ENCODE measurements around the gene RXYLT1. TPM values are rescaled to one million over a fixed set of nuclear protein-coding genes. Genes with fewer than 3 reads are reported as not detected.

RXYLT1 gene
- total RNA-seq, 1 donor, result 20.7 TPM

DNA sequence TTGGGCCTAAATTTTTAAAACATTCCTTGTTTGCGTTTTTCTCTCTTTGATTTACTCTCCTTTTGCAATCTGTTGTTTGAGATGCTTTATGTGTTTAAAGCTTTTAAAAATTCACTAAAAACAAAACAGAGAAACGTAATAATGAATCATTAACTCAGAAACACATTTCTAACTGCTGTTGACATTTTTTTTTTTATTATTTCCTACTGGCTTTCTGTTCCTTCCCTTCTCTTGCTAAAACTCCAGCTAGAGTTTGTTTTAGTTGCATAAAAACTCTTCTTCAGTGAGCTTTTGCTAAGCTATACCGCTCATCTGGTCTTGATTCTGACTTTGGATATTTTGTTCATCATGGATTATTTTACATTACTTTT is 35.8 kb downstream of the RXYLT1 start:
- peak; percentile 42 for DNase-seq (ENCODE audit: low read depth)
- H3K4me3 ChIP-seq (ENCODE audit: low read depth, low read length), result no peak overlapping the region
- TF ChIP-seq, protein P1, sequence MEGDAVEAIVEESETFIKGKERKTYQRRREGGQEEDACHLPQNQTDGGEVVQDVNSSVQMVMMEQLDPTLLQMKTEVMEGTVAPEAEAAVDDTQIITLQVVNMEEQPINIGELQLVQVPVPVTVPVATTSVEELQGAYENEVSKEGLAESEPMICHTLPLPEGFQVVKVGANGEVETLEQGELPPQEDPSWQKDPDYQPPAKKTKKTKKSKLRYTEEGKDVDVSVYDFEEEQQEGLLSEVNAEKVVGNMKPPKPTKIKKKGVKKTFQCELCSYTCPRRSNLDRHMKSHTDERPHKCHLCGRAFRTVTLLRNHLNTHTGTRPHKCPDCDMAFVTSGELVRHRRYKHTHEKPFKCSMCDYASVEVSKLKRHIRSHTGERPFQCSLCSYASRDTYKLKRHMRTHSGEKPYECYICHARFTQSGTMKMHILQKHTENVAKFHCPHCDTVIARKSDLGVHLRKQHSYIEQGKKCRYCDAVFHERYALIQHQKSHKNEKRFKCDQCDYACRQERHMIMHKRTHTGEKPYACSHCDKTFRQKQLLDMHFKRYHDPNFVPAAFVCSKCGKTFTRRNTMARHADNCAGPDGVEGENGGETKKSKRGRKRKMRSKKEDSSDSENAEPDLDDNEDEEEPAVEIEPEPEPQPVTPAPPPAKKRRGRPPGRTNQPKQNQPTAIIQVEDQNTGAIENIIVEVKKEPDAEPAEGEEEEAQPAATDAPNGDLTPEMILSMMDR (IDR thresholded peaks at IDR 0.05; ENCODE audit: insufficient read depth, low read depth, low read length), result no peak

DNA sequence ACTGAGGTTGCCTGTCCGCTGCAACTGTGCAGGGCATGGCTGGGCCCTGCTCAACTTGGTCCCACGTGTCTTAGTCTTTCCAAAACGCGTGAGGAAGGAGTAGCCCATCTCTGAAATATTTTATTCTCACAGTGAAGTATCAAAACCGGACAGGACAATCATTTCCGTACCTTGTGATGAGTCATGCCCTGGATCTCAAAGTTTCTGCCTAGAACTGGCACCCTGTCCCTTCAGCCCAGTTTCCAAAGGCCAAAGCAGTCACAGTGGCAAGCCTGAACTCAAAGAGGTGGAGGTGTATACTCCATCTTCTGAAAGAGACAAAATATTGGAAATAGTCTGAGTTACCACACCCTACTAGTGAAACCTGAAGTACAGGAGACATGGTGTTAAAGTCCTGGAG is 36.3 kb downstream of the RXYLT1 start:
- TF ChIP-seq, protein P1 (IDR thresholded peaks at IDR 0.05; ENCODE audit: insufficient read depth, low read depth, low read length), result no peak
- H3K4me3 ChIP-seq (ENCODE audit: low read depth, low read length), result no peak overlapping the region
- DNase-seq (ENCODE audit: low read depth), result no peak

DNA sequence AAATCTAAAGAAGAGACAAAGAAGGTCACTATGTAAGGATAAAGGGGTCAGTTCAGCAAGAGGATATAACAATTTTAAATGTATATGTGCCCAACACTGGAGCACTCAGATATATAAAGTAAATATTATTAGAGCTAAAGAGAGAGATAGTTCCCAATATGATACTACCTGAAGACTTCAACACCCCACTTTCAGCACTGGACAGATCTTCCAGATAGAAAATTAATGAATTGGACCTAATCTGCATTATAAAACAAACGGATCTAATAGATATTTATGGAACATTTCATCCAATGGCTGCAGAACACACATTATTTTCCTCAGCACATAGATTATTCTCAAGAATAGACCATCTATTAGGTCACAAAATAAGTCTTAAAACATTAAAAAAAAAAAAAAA is 40.7 kb downstream of the RXYLT1 start:
- DNase-seq (ENCODE audit: low read depth), result no peak
- TF ChIP-seq, protein P1 (IDR thresholded peaks at IDR 0.05; ENCODE audit: insufficient read depth, low read depth, low read length), result no peak
- H3K4me3 ChIP-seq (ENCODE audit: low read depth, low read length), result no peak overlapping the region

DNA sequence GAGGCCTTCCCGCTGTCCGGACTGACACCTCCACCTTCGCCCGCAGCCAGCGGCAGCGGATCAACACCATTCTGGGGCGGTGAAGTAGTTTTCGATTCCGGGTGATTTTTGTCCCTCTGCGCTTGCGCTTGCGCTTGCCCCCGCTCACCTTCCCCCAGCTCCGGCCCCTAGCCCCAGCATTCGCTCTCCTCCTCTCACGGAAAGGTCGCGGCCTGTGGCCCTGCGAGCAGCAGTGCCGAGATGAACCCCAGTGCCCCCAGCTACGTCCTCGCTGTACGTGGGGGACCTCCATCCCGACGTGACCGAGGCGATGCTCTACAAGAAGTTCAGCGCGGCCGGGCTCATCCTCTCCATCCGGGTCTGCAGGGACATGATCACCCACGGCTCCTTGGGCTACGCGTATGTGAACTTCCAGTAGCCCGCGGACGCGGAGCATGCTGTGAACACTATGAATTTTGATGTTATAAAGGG is 42.1 kb downstream of the RXYLT1 start:
- H3K4me3 ChIP-seq (ENCODE audit: low read depth, low read length), result peak overlapping the region; percentile 45
- TF ChIP-seq, protein P1 (IDR thresholded peaks at IDR 0.05; ENCODE audit: insufficient read depth, low read depth, low read length), result no peak
- no peak for DNase-seq (ENCODE audit: low read depth)

DNA sequence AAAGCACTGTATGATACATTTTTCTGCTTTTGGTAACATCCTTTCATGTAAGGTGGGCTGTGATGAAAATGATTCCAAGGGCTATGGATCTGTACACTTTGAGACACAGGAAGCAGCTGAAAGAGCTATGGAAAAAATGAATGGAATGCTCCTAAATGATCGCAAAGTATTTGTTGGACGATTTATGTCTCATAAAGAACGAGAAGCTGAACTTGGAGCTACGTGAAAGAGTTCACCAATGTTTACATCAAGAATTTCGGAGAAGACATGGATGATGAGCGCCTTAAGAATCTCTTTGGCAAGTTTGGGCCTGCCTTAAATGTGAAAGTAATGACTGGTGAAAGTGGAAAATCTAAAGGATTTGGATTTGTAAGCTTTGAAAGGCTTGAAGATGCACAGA is 42.6 kb downstream of the RXYLT1 start:
- peak; percentile 62 for DNase-seq (ENCODE audit: low read depth)
- peak overlapping the region; percentile 45 for H3K4me3 ChIP-seq (ENCODE audit: low read depth, low read length)
- TF ChIP-seq, protein P1 (IDR thresholded peaks at IDR 0.05; ENCODE audit: insufficient read depth, low read depth, low read length), result no peak

DNA sequence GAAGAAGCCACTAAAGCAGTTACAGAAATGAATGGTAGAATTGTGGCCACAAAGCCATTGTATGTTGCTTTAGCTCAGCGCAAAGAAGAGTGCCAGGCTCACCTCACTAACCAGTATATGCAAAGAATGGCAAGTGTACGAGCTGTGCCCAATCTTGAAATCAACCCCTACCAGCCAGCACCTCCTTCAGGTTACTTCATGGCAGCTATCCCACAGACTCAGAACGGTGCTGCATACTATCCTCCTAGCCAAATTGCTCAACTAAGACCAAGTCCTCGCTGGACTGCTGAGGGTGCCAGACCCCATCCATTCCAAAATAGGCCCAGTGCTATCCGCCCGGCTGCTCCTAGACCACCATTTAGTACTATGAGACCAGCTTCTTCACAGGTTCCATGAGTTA is 43.3 kb downstream of the RXYLT1 start:
- no peak for DNase-seq (ENCODE audit: low read depth)
- TF ChIP-seq, protein P1 (IDR thresholded peaks at IDR 0.05; ENCODE audit: insufficient read depth, low read depth, low read length), result no peak
- no peak overlapping the region for H3K4me3 ChIP-seq (ENCODE audit: low read depth, low read length)

DNA sequence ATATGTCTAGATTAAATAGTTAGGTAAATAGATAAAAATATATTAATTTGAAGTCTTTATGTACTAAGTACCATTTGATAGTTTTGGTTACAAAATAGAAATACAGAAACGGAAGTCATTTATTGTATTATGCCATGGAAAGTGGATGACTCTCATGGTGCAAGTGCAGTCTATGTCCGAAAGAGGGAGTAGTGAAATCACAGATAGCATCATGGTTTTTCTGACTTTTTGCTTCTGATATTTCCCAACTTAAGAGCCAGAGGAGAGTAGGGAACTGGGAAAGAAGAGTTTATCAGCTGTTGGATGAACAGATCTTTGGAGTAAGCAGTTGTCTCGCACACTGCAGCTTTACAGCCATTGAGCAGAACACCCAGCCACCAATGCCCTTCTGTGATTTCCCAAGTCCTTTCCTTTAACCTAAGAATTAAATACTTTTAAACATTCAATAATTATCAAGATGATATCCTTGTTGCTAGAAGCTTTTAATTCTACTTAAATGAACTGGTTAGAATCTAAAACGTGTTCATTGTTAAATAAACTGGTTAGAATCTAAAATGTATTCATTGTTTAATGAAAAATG is 46.4 kb downstream of the RXYLT1 start:
- H3K4me3 ChIP-seq (ENCODE audit: low read depth, low read length), result no peak overlapping the region
- DNase-seq (ENCODE audit: low read depth), result peak; percentile 82
- TF ChIP-seq, protein P1 (IDR thresholded peaks at IDR 0.05; ENCODE audit: insufficient read depth, low read depth, low read length), result peak; percentile 90
